ENCODE results near the gene RPP25L. TPM values are rescaled to one million over a fixed set of nuclear protein-coding genes. Genes with fewer than 3 reads are reported as not detected.

The RPP25L gene
- total RNA-seq, 4 donors from 2014 or later = 18.4 to 27.3 (median 22.4) TPM

DNA sequence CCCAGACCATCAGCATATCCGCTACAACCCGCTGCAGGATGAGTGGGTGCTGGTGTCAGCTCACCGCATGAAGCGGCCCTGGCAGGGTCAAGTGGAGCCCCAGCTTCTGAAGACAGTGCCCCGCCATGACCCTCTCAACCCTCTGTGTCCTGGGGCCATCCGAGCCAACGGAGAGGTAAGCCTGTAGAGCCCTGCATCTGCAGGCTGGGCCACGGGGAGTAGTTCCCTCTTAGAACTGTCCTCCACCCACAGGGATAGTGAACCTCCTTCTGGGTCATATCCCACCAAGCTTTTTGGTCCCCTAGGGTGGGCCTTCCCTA, 35.1 kb upstream of the RPP25L start:
- TF ChIP-seq, protein P1, sequence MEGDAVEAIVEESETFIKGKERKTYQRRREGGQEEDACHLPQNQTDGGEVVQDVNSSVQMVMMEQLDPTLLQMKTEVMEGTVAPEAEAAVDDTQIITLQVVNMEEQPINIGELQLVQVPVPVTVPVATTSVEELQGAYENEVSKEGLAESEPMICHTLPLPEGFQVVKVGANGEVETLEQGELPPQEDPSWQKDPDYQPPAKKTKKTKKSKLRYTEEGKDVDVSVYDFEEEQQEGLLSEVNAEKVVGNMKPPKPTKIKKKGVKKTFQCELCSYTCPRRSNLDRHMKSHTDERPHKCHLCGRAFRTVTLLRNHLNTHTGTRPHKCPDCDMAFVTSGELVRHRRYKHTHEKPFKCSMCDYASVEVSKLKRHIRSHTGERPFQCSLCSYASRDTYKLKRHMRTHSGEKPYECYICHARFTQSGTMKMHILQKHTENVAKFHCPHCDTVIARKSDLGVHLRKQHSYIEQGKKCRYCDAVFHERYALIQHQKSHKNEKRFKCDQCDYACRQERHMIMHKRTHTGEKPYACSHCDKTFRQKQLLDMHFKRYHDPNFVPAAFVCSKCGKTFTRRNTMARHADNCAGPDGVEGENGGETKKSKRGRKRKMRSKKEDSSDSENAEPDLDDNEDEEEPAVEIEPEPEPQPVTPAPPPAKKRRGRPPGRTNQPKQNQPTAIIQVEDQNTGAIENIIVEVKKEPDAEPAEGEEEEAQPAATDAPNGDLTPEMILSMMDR (IDR thresholded peaks at IDR 0.05; ENCODE audit: low read depth) = no peak

DNA sequence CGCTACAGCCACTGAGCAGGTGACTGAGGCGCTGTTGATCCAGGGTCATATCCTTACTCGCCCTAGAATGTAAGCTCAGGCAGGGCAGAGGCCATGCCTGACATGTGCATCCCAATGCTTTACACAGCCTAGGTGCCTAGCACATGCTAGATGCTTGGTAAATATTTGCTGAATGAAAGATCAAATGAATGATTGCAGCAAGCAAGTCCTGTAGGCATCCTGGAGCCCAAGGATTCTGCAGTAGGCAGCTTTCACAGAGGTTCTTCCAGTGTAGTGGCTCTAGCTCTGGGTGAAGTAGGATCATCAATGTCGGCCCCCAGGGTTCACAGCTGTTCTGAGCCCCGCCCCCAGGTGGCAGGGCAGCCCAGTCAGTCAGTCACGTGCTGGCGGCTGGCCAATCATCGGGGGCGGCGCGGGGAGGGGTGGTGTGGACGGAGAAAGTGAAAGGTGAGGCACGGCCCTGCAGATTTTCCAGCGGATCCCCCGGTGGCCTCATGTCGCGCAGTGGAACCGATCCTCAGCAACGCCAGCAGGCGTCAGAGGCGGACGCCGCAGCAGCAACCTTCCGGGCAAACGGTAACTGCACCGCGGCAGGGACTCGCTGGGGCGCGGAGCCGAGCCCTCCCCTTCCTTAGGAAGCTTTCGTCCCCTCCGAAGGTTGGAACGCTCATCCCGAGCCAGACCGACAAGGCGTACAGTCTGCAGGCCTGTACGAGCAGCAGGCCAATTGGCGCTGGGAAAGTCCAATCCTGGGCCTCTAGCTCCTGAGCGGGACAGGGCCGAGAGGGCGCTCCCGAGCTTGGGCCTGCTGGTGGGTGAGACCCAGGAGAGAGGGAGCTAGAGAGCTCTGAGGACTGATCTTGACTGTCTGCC, 34.5 kb upstream of the RPP25L start, which contains the start of gene GALT:
Gene GALT, plus strand, starts transcription at position 465 of the 873 bp plus-strand sequence. Its CDS starts 30 bp downstream, at position 495.
- TF ChIP-seq, protein P1 (IDR thresholded peaks at IDR 0.05; ENCODE audit: low read depth) = no peak

DNA sequence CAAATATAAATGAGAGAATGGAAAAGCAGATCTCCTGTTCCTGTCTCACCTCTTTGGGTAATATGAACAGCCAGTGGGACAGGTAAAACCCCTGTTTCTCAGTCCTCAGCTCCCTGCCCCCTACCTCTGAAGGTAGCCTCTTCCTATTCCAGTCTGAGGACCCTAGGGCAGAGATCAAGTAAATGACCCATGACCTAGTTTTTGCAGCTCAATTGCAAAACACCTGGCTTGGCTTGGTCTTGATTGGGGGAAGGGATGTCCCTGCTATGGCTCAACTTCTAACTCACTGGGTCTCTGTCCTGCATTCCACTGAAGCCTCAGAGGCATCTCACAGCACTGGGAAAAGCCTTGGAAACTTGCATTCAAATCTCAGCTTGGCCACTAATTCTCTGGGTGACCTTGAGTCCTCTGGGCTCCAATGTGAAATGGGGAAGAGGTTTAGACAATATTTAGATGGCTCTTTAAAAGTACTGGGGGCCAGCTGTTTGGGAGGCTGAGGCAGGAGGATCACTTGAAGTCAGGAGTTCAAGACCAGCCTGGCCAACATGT, 32.9 kb upstream of the RPP25L start:
- TF ChIP-seq, protein P1 (IDR thresholded peaks at IDR 0.05; ENCODE audit: low read depth) = no peak

DNA sequence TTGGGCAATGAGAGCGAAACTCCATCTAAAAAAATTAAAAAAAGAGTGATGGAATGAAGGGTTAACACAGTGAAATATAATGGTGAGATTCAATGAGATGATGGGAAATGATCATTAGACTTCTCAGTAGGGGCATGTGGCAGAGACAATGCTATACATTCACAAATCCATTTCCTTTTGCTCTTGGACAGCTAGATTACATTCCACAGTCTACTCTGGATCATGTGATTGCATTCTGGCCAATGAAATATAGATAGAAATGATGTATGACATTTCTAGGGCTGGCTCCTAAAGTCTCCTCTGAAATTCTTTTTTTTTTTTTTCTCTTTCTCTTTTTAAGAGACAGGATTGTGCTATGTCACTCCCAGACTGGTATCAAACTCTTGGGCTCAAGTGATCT, 30.8 kb upstream of the RPP25L start:
- TF ChIP-seq, protein P1 (IDR thresholded peaks at IDR 0.05; ENCODE audit: low read depth) = no peak

DNA sequence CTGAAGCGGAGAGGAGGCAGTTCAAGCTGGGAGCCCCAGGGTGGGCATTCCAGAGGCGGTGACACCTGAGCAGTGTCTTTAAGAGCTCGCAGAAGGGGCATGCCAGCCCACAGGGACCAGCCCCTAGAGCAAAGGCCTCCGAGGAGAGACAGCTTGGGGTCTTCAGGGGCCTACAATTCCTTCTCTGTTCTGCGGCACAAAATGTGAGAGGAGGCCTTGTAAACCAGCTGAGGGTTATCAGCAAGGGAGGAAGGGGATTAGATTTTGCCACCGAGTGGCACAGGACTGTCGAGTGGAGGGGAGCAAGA, 26.2 kb upstream of the RPP25L start:
- TF ChIP-seq, protein P1 (IDR thresholded peaks at IDR 0.05; ENCODE audit: low read depth) = no peak

DNA sequence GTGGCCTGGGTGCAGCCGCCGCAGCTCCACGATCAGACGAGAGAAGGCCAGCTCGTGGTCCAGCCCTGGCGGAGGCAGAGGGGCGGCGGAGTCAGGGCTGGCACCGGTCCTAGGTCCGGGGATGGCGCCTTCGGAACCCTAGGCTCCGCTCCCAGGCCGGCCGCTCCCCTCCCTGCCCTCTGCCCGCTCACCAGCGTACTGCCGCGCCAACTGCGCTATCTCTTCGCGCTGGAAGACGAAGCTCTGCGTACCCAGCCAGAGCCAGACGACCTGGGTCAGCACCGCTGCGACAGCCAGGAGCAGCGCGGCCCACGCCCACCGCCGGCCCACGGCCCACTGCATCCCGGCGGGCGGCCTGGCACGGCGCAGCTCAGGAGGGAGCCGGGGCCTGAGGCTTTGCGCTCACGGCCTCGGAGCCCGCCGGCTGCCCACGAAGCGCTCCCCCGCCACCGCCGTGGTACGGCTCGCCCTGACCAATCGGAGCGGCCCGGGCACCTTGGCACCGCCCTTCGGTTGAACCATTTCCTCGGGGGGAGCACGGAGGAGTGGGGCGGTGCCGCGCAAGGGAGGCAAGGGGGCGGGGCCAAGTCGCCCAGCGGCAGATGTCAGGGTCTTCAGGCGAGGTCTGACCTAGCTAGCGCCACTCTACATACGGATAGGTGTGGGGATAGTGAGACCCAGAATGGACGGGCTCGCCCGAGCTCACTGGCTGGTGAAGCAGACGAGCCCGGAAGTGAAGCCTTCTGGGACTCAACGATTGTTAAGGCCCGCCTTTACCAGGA, 25.6 kb upstream of the RPP25L start, which contains the start of gene SIGMAR1:
Gene SIGMAR1, minus strand, starts transcription at position 432 of the 782 bp plus-strand sequence. Its CDS starts 90 bp downstream, at position 342.
- TF ChIP-seq, protein P1 (IDR thresholded peaks at IDR 0.05; ENCODE audit: low read depth) = no peak
